K562 (cell line): ENCODE measurements around the gene NRCAM. TPM values are rescaled to one million over a fixed set of nuclear protein-coding genes. Genes with fewer than 3 reads are reported as not detected.

Experiments used
- CBX2 ChIP-seq: fragments of 200-600 bp; sonication (generic); IDR thresholded peaks from one replicate; pipeline ENCODE4 v1.6.1; 2012; ENCODE audit warnings: mild to moderate bottlenecking, low read length, inconsistent platforms; ENCODE audit not compliant: insufficient read depth, poor library complexity, severe bottlenecking
- NFYB ChIP-seq: IDR thresholded peaks from 2 replicates; pipeline ENCODE4 v1.6.1; 2011; ENCODE audit warnings: mild to moderate bottlenecking, moderate library complexity; ENCODE audit not compliant: insufficient read length; ENCODE audit errors: extremely low read depth
- NR2F6 ChIP-seq: fragments of 450-650 bp; formaldehyde crosslinking; IDR thresholded peaks from 2 replicates; pipeline ENCODE4 v1.4.0; 2020; ENCODE audit warnings: mild to moderate bottlenecking
- SMARCE1 ChIP-seq: fragments of 450-650 bp; IDR thresholded peaks from 2 replicates; pipeline ENCODE4 v1.7.1; 2016; ENCODE audit warnings: mild to moderate bottlenecking
- TAF1 ChIP-seq: IDR thresholded peaks from 2 replicates; pipeline ENCODE4 v1.6.1; 2011; ENCODE audit warnings: mild to moderate bottlenecking, low read length, moderate library complexity; ENCODE audit not compliant: insufficient read depth, control insufficient read depth, severe bottlenecking; ENCODE audit errors: extremely low read depth
- TCF3 ChIP-seq: sonication (generic); formaldehyde crosslinking; IDR thresholded peaks from 2 replicates; pipeline ENCODE4 v1.4.0; 2020; ENCODE audit warnings: mild to moderate bottlenecking, missing genetic modification reagents
- ZC3H11A ChIP-seq: IDR thresholded peaks from 2 replicates; pipeline ENCODE4 v1.6.1; 2012; ENCODE audit warnings: low read depth, low read length, improper control_type of control experiment
- ZNF583 ChIP-seq: fragments of 250-450 bp; sonication (Bioruptor Pico); IDR thresholded peaks from 2 replicates; pipeline ENCODE4 v1.4.0; 2020
- polyA plus RNA-seq, 8 experiments: library from polyadenylated mRNA; depleted of rRNA in 4 of 8; stranded (reverse) in 5 of 8; unstranded in 3 of 8; fragments of >200 nt; fragmentation: Nextera tagmentation in 2 of 8; fragmentation: Illumina TruSeq in 1 of 8; extraction: Ambion mirVana in 2 of 8; extraction: Trizol in 1 of 8; gene quantifications; 2 replicates each; pipeline versions ENCODE4 v1.2.1 to v1.2.3, GENCODE V29; 2011 to 2014; ENCODE audit warnings: inconsistent platforms in 1 of 8, missing spikeins in 1 of 8
- total RNA-seq, 7 experiments: library from RNA; depleted of rRNA in 6 of 7; stranded (reverse); fragments of >200 nt in 6 of 7; fragmentation: Illumina TruSeq in 2 of 7; extraction: Trizol in 2 of 7; gene quantifications; 2 replicates each; pipeline versions ENCODE4 v1.2.1 to v1.2.3, GENCODE V29; 2011 to 2021; ENCODE audit warnings: low replicate concordance in 1 of 7
- TF ChIP-seq, protein P1 (sequence below), 2 experiments: IDR thresholded peaks in 1 of 2; conservative IDR thresholded peaks in 1 of 2; 2 replicates each; pipeline ENCODE4 v1.6.1; 2016; ENCODE audit warnings: low read depth in 2 of 2, mild to moderate bottlenecking in 1 of 2, missing compliant biosample characterization in 1 of 2, missing genetic modification characterization in 1 of 2, moderate library complexity in 1 of 2
- TF ChIP-seq, protein P2 (sequence below): sonication (generic); formaldehyde crosslinking; IDR thresholded peaks from 2 replicates; pipeline ENCODE4 v1.8.1; 2023; ENCODE audit warnings: missing genetic modification reagents, mild to moderate bottlenecking, borderline replicate concordance
- TF ChIP-seq, protein P3 (sequence below): IDR thresholded peaks from 2 replicates; pipeline ENCODE4 v1.6.1; 2012; ENCODE audit warnings: low read depth, low read length, improper control_type of control experiment, borderline replicate concordance
- TF ChIP-seq, protein P4 (sequence below): fragments of 450-650 bp; IDR thresholded peaks from 2 replicates; pipeline ENCODE4 v1.6.1; 2017; ENCODE audit warnings: antibody characterized with exemption, mild to moderate bottlenecking

The NRCAM gene
- total and polyA plus RNA-seq, 9 of the 15 experiments (the other 6 are each of a cell fraction or from before 2014, with no cell fraction given) = 0.03 to 0.54 (median 0.12) TPM; not detected in 1

DNA sequence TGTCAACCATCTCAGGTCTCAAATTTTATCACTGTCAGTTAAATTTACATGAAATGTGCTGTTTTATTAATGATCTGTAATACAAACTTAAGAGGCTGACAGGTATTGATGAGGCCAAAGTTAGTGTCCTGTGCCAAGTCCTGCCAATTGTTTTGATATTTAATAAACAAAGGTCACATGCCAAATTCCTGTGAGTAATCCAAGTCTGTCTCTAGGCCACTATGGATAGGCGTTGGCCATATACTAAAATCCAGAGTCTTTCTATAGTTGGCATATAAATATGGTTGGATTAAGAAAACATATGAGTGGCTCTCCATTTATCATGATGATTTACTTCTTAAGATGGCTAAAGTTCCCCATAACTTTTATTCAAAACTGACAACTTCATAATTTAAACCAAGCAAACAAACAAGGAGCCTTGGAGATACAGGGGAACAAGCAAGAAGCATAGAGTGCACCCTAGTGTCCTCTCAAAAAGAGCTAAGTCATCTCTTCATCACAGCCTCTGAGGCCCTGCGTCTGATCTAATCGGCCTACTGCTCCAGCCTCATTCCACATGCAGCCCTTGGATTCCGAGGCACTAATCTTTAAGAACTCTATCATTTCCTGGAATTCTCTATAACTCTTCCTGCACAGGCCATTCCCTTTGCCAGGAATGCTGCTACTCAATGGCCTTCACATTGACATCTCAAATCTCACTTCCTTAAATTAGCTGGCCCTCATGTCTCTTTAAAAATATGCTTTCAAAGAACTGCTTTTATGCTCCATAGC, 32.7 kb upstream of the NRCAM start (continued):
- TF ChIP-seq, protein P1, sequence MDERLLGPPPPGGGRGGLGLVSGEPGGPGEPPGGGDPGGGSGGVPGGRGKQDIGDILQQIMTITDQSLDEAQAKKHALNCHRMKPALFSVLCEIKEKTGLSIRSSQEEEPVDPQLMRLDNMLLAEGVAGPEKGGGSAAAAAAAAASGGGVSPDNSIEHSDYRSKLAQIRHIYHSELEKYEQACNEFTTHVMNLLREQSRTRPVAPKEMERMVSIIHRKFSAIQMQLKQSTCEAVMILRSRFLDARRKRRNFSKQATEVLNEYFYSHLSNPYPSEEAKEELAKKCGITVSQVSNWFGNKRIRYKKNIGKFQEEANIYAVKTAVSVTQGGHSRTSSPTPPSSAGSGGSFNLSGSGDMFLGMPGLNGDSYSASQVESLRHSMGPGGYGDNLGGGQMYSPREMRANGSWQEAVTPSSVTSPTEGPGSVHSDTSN (CRISPR knock-in tag; IDR thresholded peaks at IDR 0.05; ENCODE audit: low read depth) = no peak
- TF ChIP-seq, protein P1 (tag; conservative IDR thresholded peaks at IDR 0.05; ENCODE audit: low read depth) = peak; percentile 89
- TF ChIP-seq, protein P2, sequence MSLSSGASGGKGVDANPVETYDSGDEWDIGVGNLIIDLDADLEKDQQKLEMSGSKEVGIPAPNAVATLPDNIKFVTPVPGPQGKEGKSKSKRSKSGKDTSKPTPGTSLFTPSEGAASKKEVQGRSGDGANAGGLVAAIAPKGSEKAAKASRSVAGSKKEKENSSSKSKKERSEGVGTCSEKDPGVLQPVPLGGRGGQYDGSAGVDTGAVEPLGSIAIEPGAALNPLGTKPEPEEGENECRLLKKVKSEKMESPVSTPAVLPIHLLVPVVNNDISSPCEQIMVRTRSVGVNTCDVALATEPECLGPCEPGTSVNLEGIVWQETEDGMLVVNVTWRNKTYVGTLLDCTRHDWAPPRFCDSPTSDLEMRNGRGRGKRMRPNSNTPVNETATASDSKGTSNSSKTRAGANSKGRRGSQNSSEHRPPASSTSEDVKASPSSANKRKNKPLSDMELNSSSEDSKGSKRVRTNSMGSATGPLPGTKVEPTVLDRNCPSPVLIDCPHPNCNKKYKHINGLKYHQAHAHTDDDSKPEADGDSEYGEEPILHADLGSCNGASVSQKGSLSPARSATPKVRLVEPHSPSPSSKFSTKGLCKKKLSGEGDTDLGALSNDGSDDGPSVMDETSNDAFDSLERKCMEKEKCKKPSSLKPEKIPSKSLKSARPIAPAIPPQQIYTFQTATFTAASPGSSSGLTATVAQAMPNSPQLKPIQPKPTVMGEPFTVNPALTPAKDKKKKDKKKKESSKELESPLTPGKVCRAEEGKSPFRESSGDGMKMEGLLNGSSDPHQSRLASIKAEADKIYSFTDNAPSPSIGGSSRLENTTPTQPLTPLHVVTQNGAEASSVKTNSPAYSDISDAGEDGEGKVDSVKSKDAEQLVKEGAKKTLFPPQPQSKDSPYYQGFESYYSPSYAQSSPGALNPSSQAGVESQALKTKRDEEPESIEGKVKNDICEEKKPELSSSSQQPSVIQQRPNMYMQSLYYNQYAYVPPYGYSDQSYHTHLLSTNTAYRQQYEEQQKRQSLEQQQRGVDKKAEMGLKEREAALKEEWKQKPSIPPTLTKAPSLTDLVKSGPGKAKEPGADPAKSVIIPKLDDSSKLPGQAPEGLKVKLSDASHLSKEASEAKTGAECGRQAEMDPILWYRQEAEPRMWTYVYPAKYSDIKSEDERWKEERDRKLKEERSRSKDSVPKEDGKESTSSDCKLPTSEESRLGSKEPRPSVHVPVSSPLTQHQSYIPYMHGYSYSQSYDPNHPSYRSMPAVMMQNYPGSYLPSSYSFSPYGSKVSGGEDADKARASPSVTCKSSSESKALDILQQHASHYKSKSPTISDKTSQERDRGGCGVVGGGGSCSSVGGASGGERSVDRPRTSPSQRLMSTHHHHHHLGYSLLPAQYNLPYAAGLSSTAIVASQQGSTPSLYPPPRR (CRISPR knock-in tag) = no peak
- no peak for TF ChIP-seq NFYB
- TF ChIP-seq, protein P3, sequence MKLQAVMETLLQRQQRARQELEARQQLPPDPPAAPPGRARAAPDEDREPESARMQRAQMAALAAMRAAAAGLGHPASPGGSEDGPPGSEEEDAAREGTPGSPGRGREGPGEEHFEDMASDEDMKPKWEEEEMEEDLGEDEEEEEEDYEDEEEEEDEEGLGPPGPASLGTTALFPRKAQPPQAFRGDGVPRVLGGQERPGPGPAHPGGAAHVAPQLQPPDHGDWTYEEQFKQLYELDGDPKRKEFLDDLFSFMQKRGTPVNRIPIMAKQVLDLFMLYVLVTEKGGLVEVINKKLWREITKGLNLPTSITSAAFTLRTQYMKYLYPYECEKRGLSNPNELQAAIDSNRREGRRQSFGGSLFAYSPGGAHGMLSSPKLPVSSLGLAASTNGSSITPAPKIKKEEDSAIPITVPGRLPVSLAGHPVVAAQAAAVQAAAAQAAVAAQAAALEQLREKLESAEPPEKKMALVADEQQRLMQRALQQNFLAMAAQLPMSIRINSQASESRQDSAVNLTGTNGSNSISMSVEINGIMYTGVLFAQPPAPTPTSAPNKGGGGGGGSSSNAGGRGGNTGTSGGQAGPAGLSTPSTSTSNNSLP = no peak
- TF ChIP-seq, protein P4, sequence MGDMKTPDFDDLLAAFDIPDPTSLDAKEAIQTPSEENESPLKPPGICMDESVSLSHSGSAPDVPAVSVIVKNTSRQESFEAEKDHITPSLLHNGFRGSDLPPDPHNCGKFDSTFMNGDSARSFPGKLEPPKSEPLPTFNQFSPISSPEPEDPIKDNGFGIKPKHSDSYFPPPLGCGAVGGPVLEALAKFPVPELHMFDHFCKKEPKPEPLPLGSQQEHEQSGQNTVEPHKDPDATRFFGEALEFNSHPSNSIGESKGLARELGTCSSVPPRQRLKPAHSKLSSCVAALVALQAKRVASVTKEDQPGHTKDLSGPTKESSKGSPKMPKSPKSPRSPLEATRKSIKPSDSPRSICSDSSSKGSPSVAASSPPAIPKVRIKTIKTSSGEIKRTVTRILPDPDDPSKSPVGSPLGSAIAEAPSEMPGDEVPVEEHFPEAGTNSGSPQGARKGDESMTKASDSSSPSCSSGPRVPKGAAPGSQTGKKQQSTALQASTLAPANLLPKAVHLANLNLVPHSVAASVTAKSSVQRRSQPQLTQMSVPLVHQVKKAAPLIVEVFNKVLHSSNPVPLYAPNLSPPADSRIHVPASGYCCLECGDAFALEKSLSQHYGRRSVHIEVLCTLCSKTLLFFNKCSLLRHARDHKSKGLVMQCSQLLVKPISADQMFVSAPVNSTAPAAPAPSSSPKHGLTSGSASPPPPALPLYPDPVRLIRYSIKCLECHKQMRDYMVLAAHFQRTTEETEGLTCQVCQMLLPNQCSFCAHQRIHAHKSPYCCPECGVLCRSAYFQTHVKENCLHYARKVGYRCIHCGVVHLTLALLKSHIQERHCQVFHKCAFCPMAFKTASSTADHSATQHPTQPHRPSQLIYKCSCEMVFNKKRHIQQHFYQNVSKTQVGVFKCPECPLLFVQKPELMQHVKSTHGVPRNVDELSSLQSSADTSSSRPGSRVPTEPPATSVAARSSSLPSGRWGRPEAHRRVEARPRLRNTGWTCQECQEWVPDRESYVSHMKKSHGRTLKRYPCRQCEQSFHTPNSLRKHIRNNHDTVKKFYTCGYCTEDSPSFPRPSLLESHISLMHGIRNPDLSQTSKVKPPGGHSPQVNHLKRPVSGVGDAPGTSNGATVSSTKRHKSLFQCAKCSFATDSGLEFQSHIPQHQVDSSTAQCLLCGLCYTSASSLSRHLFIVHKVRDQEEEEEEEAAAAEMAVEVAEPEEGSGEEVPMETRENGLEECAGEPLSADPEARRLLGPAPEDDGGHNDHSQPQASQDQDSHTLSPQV = no peak
- TF ChIP-seq TCF3 = no peak
- no peak for TF ChIP-seq TAF1
- 0 out of 2 replicates have a peak, but pooled peaks have one; percentile 36 for TF ChIP-seq ZNF583 (CRISPR knock-in tag)
- TF ChIP-seq ZC3H11A = no peak
- TF ChIP-seq SMARCE1 = peak; percentile 74
- no peak for TF ChIP-seq NR2F6 (CRISPR knock-in tag)
- no peak for TF ChIP-seq CBX2
